HG02840 (cell line): ENCODE measurements around the gene SMCHD1.
"Not testable (repeated sequence)": the region's sequence is repeated elsewhere in the genome, so short reads cannot be mapped to it uniquely, and the experiment has no call there.

Experiments
- ATAC-seq: cut with Tn5 transposase; IDR thresholded peaks from one replicate; pipeline ENCODE4 v1.9.1; 2021; ENCODE audit warnings: mild to moderate bottlenecking, moderate library complexity, moderate number of reproducible peaks; ENCODE audit not compliant: unreplicated experiment, low FRiP score

Gene SMCHD1

DNA sequence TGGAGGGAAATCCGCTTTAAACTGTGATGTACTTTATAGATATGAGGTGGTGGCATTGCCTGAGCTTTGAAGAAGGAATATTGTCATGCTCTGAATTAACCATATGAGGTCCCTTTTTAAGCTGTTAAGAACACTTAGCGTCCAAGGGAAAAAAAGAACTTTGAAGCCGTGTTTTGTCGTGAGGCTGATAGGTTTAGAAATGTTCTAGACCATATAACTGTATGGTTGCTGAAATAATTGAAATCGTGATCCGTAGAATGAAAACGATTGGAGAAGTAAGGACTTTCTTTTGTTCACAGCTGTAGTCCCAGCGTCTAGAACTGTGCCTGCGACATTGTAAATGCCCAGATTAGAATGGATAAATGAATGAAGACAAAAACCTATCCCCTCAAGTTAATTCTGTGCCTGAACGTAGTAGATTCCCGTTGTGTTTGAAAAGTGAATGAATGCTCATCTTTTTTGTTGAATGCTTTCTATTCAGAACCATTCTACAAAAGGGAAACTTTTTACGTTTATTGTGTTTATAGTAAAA is 1.5 kb downstream of the SMCHD1 start:
- ATAC-seq, result no peak

DNA sequence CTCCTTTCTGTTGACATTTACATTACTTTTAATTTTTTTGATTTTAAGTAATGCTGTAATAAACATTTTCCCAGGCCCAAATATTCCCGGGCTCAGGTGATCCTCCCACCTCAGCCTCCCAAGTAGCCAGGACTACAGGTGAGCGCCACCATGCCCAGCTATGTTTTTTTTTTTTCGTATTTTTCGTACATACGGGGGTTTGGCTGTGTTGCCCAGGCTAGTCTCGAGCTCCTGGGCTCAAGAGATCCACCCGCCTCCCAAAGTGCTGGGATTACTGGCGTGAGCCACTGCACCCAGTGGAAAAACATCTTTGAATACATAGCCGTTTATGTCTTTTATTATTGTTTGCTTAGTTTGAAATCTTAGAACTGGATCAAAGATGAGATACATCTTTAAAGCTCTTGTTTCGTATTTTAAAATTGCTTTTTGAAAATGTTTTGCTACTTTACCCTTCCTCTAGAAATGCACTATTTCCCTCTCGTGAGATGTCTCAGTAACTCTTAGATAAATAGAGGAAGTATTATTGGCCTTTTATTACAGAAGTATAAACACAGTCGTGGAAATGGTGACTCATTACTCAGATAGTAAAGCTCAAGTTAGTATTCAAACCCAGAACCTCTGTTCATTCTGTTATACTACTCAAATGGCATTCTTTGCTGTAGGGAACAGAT is 2.4 kb downstream of the SMCHD1 start:
- no peak for ATAC-seq

DNA sequence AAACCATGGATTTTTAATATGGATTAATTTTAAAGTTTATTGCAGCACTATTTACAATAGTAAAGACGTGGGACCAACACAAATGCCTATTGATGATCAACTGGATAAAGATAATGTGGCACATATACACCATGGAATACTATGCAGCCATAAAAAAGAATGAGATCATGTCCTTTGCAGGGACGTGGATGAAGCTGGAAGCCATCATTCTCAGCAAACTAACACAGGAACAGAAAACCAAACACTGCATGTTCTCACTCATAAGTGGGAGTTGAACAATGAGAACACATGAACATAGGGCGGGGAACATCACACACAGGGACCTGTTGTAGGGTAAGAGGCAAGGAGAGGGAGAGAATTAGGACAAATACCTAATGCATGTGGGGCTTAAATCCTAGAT is 5.3 kb downstream of the SMCHD1 start:
- not testable (repeated sequence) for ATAC-seq

DNA sequence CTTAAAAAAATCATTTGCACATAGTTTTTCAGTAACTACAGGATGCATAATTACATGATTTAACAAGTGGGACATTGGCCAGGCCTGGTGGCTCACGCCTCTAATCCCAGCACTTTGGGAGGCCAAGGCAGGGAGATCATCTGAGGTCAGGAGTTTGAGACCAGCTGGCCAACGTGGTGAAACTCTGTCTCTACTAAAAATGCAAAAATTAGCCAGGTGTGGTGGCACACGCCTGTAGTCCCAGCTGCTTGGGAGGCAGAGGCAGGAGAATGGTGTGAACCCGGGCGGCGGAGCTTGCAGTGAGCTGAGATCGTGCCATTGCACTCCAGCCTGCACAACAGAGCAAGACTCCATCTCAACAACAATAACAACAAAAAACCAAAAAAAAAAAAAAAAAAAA is 6.8 kb downstream of the SMCHD1 start:
- ATAC-seq, result not testable (repeated sequence)

DNA sequence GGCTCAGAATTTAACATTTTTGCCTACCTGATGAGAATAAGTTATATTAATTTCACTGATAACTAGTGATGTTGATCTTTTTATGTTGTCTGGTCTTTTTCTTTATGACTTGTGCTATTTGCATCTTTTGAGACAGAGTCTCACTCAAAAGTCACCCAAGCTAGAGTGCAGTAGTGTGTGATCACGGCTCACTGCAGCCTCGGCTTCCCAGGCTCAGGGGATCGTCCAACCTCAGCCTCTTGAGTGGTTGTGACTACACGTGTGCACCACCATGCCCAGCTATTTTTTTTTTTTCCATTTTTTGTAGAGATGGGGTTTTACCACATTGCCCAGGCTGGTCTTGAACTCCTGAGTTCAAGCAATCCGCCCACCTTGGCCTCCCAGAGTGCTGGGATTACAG is 7.5 kb downstream of the SMCHD1 start:
- ATAC-seq, result no peak

DNA sequence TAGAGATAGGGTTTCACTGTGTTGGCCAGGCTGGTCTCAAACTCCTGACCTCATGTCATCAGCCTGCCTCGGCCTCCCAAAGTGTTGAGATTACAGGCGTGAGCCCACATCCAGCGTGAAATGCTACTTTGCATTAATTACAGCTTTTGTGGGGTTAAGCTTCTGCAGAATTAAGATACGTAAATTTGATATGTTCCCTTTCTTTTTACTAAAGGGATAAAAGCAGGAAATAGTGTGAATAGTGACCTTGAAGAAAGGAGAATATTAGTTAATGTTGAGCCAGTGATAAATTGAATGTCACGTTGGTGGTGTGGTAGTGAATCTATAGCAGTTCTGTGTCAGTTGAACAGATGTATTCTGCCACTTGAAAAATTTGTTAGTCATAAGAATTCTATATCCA is 16.9 kb downstream of the SMCHD1 start:
- no peak for ATAC-seq

DNA sequence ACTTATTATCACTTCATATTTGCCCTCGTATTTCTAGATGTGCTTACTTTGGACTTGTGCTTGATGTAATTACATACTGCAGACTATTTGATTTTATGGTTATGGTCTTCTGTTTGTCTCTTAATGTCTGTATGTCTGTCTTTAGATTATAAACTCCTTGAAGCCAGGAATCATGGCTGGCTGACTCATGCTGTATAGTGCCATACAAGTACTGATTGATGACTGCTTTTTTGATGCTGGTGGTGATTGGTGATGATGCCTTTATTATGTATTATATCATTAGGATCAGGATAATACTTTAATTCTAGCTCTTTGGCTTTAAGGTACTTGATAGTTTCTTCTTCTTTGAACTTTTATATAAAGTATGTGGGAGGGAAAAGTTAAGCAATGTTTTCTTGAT is 17.3 kb downstream of the SMCHD1 start:
- ATAC-seq, result no peak

DNA sequence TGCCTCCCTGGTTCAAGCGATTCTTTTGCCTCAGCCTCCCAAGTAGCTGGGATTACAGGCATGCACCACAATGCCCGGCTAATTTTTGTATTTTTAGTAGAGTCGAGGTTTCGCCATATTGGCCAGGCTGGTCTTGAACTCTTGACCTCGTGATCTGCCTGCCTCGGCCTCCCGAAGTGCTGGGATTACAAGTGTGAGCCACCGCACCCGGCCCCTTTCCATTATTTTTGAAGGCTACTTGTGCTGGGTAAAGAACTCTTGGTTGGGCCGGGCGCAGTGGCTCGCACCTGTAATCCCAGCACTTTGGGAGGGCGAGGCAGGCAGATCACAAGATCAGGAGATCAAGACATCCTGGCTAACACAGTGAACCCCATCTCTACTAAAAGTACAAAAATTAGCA is 23.4 kb downstream of the SMCHD1 start:
- not testable (repeated sequence) for ATAC-seq

DNA sequence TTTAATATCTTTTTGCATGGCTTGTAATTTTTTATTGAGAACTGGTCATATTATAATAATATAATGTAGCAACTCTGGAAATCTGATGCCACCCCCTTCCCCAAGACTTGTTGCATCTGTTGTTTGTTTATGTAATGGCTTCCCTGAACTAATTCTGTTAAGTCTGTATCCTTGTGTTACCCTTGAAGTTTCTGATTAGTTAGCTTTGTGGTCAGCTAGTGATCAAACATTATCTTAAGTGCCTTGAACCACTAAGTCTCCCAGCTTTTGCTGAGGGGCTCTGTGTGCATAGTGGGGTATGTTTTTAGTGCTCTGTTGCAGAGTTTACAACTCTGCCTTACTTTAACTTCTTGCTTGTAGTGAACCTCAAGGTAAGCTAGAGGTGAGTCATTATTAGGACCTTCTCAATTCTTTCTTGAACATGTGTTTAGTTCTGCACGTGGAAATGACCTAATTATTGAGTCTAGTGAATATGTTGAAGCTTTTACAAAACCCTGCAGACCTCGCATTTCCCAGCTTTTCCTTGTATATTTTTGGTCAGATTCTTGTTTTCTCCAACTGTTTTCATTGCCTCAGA is 24.8 kb downstream of the SMCHD1 start:
- no peak for ATAC-seq

DNA sequence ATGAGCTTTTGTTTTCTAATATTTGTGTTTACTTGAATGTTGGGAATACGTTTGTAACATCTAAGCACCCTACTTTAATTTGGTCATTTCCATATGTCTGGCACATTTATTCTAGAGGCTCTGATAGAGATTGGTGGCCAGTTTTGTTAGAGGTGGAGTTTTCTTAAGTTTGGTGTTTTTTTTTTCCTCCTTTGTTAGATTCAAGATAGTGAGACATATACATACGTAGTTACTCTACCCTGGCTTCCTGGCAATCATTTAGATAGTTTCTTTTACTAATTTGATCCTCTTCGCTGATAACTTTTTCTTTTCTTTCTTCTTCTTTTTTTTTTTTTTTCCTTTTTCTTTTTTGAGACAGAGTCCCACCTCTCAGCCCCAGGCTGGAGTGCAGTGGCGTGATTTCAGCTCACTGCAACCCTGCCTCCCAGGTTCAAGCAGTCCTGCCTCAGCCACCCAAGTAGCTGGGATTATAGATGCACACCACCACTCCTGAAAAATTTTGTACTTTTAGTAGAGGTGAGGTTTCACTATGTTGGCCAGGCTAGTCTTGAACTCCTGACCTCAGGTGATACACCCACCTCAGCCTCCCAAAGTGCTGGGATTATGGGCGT is 26.6 kb downstream of the SMCHD1 start:
- ATAC-seq, result no peak

DNA sequence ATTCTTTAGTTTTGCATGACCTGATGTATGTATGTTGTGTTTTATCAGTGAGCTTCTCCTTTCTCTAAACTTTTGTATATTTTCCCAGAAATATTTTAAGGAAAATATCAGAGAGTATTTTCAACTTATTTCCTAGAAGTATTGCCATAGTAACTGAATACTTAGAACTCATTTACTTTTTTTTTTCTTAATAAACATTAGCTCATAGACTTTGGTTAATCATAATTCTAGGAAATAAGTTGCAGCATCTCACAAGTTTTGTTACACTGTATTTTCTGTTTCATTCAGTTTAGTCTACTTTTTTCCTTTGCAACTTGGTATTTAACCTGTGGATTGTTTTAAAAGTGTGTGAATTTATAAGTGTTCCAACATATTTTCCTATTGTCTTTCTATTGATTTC is 27.5 kb downstream of the SMCHD1 start:
- ATAC-seq, result no peak

DNA sequence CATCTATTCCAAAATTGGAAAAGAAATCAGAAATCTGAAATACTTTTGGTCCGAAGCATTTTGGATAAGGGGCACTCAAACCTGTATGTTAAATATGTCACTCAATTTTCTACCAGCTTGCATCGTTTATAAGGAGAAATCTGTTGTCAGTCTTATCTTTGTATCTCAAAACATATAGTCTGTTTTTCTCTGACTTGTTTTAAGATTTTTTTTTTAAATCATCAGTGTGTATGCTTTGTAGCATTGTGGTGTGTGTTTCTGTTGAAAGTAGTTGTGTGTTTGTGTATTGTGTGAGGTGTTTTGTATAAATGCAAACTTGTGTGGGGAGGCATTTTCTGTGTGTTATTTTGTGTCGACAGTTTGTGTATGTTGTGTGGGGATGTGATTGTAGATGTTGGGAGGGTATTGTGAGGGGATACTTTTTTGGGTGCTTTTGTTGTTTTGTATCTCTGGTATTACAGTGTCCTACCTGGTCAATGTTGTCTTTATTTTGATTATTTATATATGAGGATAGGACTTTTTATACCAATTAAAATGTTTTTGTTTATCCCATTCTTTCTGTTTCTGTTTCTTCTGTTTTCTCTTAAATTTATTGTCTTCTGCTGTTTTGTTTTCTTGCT is 30.9 kb downstream of the SMCHD1 start:
- no peak for ATAC-seq

DNA sequence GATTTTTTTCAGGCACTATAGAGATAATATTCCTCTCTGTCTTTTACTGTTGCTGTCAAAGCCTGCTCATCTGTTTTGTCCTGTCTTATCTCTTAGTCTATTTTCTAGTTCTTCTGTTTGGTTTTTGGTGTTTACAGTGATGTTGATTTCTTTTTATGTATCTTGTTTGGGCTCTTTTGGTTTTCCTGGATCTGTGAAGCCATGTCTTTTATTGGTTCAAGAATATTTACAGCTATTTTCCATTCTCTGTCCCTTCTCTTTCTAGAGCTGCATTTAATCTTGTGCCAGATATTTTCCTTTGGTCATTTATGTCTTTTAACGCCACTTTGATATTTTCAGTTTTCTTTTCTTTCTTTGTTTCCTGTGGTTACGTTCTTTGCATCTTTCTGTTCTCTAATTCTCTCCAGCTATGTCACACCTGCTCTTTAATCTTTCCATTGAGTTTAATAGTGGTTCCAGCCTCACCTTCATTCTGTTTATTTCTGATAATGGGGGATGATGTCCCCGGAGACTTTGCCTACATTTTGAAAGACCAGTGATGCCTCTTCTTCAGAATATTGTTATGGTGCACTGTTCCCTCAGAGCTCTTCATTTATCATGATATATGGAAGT is 32.0 kb downstream of the SMCHD1 start:
- no peak for ATAC-seq

DNA sequence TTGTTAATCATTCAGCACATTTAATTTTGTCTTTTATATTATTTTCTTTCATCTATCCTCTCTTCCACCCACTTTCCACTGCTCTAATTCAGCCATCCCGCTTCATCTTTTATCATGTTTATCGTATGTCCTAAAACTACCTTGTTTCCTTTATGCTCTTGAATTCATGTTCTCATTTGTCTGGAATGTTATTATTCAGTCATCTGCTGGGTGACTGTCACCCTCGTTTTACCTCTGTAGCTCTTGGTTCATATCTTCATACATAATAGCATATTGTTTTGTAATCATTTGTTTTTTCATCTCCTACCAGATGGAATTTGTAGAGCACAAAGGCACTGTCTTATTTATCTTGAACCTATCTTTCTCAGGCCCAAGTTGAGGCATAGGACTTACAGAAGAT is 37.0 kb downstream of the SMCHD1 start:
- ATAC-seq, result no peak

DNA sequence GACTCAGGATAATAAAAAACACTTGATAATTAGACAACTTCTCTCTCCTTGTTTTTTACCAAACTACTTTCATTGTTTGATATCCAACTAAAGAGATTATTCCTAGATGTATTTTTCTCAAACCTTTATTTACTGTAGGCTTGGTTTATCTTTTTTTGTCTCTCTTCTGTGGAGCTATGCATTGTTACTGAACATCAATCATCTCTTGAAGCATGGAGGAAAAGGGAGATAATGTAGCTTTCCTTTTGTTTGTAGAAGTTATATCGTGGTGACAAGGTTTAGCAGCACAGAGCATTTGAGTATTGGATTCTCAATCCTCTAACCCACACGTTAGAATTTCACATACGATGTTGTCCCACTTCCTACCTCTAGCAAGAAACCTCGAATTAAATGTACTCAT is 41.7 kb downstream of the SMCHD1 start:
- ATAC-seq, result no peak

DNA sequence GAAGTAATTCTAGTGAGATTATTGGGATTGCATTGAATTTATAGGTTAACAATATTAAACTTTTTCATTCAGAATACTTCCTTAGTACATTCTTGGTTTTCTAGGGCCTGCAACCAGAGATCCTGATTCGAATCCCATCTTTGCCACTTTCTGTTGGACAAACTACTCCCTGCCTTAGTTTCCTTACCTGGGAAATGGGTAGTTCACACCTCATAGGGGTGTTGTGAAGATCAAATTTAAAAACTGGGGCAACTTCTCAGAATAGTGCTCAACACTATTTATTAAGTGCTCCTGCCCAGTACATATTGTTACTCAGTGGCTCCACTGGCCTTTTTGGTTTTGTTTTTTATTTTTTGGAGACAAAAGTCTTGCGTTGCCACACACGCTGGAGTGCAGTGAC is 43.5 kb downstream of the SMCHD1 start:
- ATAC-seq, result no peak

DNA sequence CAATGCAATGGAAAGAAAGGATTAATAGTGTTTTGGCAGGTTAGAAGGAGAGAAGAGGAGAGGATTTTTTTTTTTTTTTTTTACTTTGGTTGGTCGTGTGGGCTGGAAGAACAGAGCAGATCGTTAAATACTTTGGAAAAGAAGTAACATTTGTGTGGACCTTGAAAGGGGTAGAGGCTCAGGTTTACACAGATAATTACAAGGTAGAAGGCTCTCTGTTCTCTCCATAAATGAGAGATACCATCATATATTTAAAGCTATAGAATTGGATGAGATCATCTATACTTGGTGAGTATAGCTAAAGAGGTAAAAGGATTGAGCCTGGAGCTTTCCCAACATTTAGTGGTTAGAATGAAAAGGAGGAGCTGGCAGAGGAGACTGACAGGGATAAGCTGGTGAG is 49.0 kb downstream of the SMCHD1 start:
- no peak for ATAC-seq

DNA sequence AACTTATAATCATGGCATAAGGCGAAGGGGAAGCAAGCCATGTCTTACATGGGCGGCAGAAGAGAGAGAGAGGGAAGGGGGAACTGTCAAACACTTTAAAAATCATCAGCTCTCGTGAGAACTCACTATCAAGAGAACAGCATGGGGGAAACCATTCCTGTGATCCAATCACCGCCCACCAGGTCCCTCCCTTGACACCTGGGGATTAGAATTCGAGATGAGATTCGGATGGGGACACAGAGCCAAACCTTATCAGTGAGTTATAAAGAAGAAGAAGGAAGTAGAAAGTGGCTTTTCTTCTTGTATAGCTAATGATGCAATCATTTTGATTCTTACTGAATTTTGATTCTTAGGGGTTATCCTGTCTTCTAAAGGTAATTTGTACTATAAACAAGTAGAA is 51.4 kb downstream of the SMCHD1 start:
- no peak for ATAC-seq

DNA sequence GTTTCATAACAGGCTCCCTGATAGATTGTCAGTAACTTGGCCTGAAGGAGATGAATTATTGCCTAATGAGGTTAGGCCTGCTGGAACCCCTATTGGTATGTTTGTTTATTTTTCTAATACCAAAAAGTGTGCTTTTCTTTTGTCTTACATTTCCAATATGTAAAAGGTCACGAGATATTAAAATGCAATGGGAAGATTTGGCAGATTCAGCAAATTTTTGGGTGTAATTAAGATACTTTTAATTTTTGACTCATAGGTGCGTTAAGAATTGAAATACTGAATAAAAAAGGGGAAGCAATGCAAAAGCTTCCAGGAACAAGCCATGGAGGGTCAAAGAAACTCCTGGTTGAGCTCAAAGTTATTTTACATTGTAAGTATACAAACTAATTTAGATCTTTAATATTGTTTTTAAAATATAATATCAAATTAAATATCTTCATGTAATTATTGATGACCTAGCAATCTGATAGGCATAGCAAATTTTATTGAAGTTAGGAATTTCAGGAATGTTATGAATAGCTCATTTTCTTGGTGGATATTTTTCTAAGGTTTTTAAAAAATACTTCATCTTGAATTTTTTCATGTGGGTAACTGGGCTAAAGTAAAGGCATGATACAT is 52.1 kb downstream of the SMCHD1 start:
- no peak for ATAC-seq

DNA sequence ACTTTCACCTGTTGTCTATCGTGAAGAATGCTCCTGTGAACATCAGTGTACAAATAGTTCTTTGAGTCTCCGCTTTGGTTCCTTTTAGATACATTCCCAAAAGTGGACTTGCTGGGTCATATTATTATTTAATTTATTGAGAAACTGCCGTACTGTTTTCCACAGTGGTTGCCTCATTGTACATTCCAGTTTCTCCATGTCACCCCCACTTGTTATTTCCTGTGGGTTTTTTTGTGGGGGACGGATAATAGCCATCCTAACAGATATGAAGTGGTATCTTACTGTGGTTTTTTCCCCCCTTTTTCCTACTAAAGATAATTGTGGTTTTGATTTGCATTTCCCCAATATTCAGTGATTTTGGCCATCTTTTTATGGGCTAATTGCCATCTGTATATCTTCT is 53.8 kb downstream of the SMCHD1 start:
- ATAC-seq, result no peak

DNA sequence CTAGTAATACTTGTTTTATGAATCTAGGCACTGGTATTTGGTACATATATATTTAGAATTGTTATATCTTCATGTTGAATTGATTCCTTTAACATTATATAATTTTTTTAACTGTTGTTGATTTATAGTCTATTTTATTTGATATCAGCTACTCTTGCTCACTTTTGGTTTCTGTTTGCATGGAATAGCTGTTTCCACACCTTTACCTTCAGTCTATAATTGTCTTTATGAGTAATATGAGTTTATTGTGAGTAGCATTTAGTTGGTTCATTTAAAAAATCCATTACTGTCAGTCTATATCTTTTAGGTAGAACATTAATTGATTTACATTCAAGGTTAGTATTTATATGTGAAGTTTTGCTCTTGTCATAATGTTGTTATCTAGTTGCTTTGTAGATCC is 58.6 kb downstream of the SMCHD1 start:
- ATAC-seq, result no peak
